Keratinocyte (primary cell): ENCODE results near the gene ACER3. TPM values are rescaled to one million over a fixed set of nuclear protein-coding genes. Genes with fewer than 3 reads are reported as not detected.

Experiments
- DNase-seq: peaks from one replicate; pipeline ENCODE4 v3.0.0-alpha.2; 2011; ENCODE audit warnings: low read depth, missing footprints, low spot score
- FAIRE-seq: peaks from 2 replicates; lab custom pipeline; 2011; peaks lifted over from hg19 to GRCh38; lab: Jason Lieb, UNC
- H2AFZ ChIP-seq: 2 replicates; pipeline ENCODE4 v1.6.0; 2012; ENCODE audit warnings: low read length, control low read depth, inconsistent platforms; ENCODE audit not compliant: control insufficient read depth
- H3K27ac ChIP-seq: 2 replicates; pipeline ENCODE4 v1.5.1; 2011; ENCODE audit warnings: low read length; ENCODE audit not compliant: control insufficient read depth, insufficient read depth
- H3K27me3 ChIP-seq: 3 replicates; pipeline ENCODE4 v1.6.0; 2011; ENCODE audit warnings: low read length; ENCODE audit not compliant: control insufficient read depth, insufficient read depth; ENCODE audit errors: extremely low read depth
- H3K36me3 ChIP-seq, 2 experiments: 2 replicates in 1 of 2; 3 replicates in 1 of 2; pipeline ENCODE4 v1.5.1; 2011; ENCODE audit warnings: low read length in 2 of 2, mild to moderate bottlenecking in 1 of 2; ENCODE audit not compliant: control insufficient read depth in 2 of 2, insufficient read depth in 2 of 2; ENCODE audit errors: extremely low read depth in 1 of 2
- H3K4me1 ChIP-seq: 3 replicates; pipeline ENCODE4 v1.5.1; 2011; ENCODE audit warnings: low read length; ENCODE audit not compliant: control insufficient read depth, insufficient read depth; ENCODE audit errors: extremely low read depth
- H3K4me2 ChIP-seq: 3 replicates; pipeline ENCODE4 v1.6.0; 2011; ENCODE audit warnings: low read depth, low read length; ENCODE audit not compliant: control insufficient read depth, insufficient read depth; ENCODE audit errors: extremely low read depth
- H3K4me3 ChIP-seq, 3 experiments: fragments of 200-600 bp in 1 of 3; sonication (generic) in 1 of 3; 2 replicates in 2 of 3; 3 replicates in 1 of 3; pipeline ENCODE4 v1.5.1; 2011 to 2016; ENCODE audit warnings: low read length in 3 of 3, mild to moderate bottlenecking in 3 of 3, control low read depth in 2 of 3, inconsistent platforms in 1 of 3, low read depth in 1 of 3, mixed read lengths in 1 of 3, mixed run types in 1 of 3, moderate library complexity in 1 of 3; ENCODE audit not compliant: control insufficient read depth in 2 of 3, insufficient read depth in 2 of 3; ENCODE audit errors: extremely low read depth in 1 of 3
- H3K79me2 ChIP-seq: 2 replicates; pipeline ENCODE4 v1.6.0; 2012; ENCODE audit warnings: low read length; ENCODE audit not compliant: control insufficient read depth, insufficient read depth
- H3K9ac ChIP-seq: 3 replicates; pipeline ENCODE4 v1.6.0; 2011; ENCODE audit warnings: low read length; ENCODE audit not compliant: control insufficient read depth, insufficient read depth; ENCODE audit errors: extremely low read depth
- H3K9me1 ChIP-seq: 3 replicates; pipeline ENCODE4 v1.6.0; 2011; ENCODE audit warnings: low read length; ENCODE audit not compliant: control insufficient read depth, insufficient read depth; ENCODE audit errors: extremely low read depth
- H3K9me3 ChIP-seq: 2 replicates; pipeline ENCODE4 v1.5.1; 2012; ENCODE audit warnings: low read depth, low read length; ENCODE audit not compliant: control insufficient read depth
- H4K20me1 ChIP-seq: 3 replicates; pipeline ENCODE4 v1.6.0; 2011; ENCODE audit warnings: low read length; ENCODE audit not compliant: control insufficient read depth, insufficient read depth; ENCODE audit errors: extremely low read depth
- CTCF ChIP-seq, 3 experiments: IDR thresholded peaks in 1 of 3; conservative IDR thresholded peaks in 1 of 3; optimal IDR thresholded peaks in 1 of 3; 2 replicates in 2 of 3; 3 replicates in 1 of 3; pipeline versions ENCODE3 to v1.5.1; 2011; ENCODE audit warnings: low read length in 3 of 3, mild to moderate bottlenecking in 3 of 3, moderate library complexity in 2 of 3, control low read depth in 1 of 3, inconsistent platforms in 1 of 3; ENCODE audit not compliant: insufficient read depth in 2 of 3; ENCODE audit errors: extremely low read depth in 1 of 3
- EZH2 ChIP-seq: IDR thresholded peaks from one replicate; pipeline ENCODE4 v1.6.1; 2012; ENCODE audit warnings: inconsistent platforms, mild to moderate bottlenecking, low read length, moderate library complexity
- dilution Hi-C: fragments of 300-500 bp; cut with MboI; formaldehyde crosslinking; loops from one replicate; pipeline ENCODE4 v1.7.0; 2020; ENCODE audit warnings: low sequenced_read_pairs; ENCODE audit not compliant: extremely low pct_ligation_motif_present
- polyA plus RNA-seq, 5 experiments: library from polyadenylated mRNA; depleted of rRNA in 3 of 5; stranded (reverse) in 3 of 5; stranded (forward) in 1 of 5; unstranded in 1 of 5; fragments of >200 nt; gene quantifications; 1 replicate in 1 of 5; 2 replicates in 3 of 5; 3 replicates in 1 of 5; pipeline versions ENCODE4 v1.2.1 to v1.2.3, GENCODE V29; 2011 to 2012; ENCODE audit warnings: missing spikeins in 2 of 5, low read depth in 1 of 5, low replicate concordance in 1 of 5

ACER3 gene
- polyA plus RNA-seq, 1 donor (not counting 4 experiments of a cell fraction or from before 2014, with no cell fraction given): 55.0 TPM

- Histone ChIP-seq H3K4me3 (no peak overlapping the region), H4K20me1 (no peaks in the 10 kb centered on the region), H2AFZ (no peak overlapping the region), H3K9me3 (no peaks in the 10 kb centered on the region), H3K9ac (no peak overlapping the region), H3K27ac (no peak overlapping the region), H3K9me1 (no peaks in the 10 kb centered on the region), H3K36me3 (peaks cover 5 to 8% of the 10 kb centered on the region in 2 experiments), H3K4me2 (no peak overlapping the region), H3K4me1 (peaks cover 8% of the 10 kb centered on the region), H3K27me3 (no peaks in the 10 kb centered on the region), H3K79me2 (no peaks in the 10 kb centered on the region)
- TF ChIP-seq CTCF (optimal IDR thresholded peaks at IDR 0.05 in 1 of 3, IDR thresholded peaks at IDR 0.05 in 1 of 3, conservative IDR thresholded peaks at IDR 0.05 in 1 of 3; ENCODE audit: extremely low read depth in 1 of 3, insufficient read depth in 2 of 3, low read length in 3 of 3) (no peak), EZH2 (no peak)
- FAIRE-seq (no peak), DNase-seq (no peak)
- dilution Hi-C loops: no loop called here
Measured at GRCh38 chr11:76987203-76987602, 126.5 kb downstream of the ACER3 start.

GRCh38 chr11:76990628-76991027 lies 129.9 kb downstream of the ACER3 start:
- no peaks in the 10 kb centered on the region for H3K79me2 ChIP-seq
- H3K9ac ChIP-seq: no peak overlapping the region
- H4K20me1 ChIP-seq: no peaks in the 10 kb centered on the region
- H3K27ac ChIP-seq: no peak overlapping the region
- no peaks in the 10 kb centered on the region for H3K4me1 ChIP-seq
- no peaks in the 10 kb centered on the region for H3K9me1 ChIP-seq
- H3K36me3 ChIP-seq: peaks cover 6 to 7% of the 10 kb centered on the region in 2 experiments
- no peak for DNase-seq
- H3K27me3 ChIP-seq: no peaks in the 10 kb centered on the region
- TF ChIP-seq EZH2 (no peak), CTCF (optimal IDR thresholded peaks at IDR 0.05 in 1 of 3, IDR thresholded peaks at IDR 0.05 in 1 of 3, conservative IDR thresholded peaks at IDR 0.05 in 1 of 3; ENCODE audit: extremely low read depth in 1 of 3, insufficient read depth in 2 of 3, low read length in 3 of 3) (no peak)
- no peak overlapping the region for H3K4me3 ChIP-seq
- dilution Hi-C loops: no loop called here
- H2AFZ ChIP-seq: no peak overlapping the region
- no peak overlapping the region for H3K4me2 ChIP-seq
- no peaks in the 10 kb centered on the region for H3K9me3 ChIP-seq
- no peak for FAIRE-seq
